ENCODE results near the gene ITPR1.
A peak's percentile ranks its signal among the peaks of the same experiment; 100 is the strongest.

Gene ITPR1

DNA sequence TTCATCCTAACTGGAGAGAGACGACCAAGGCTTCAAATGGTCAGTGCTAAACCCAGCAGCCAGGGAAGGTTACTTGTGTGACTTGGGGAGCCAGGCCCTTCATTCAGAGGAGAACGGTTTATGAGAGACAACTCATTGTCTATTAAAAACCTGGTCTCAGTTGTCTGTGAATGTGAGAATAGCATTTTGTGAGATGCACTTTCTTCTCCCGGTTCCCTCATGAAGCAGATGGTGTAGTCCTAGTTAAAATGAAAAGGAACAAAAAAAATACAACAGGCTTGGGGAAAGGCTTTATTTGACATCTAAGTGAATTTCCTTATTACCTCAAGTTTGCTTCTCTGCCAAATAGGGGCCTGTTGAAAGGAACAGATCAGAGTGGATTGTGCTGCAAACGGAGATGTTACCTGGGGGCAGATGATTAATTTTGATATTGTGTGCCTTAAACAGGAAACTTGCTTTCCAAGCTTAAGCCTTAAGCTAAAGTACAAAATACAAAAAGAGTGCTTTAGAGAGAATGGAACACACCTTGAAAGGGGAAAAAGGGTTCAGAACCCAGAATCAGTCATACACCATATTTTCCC lies 283.3 kb downstream of the ITPR1 start:
- peak overlapping the region in 18 of 21 experiments; percentile 18 to 81 (median 44) for H3K27ac ChIP-seq
- no peak overlapping the region for H3K4me3 ChIP-seq

DNA sequence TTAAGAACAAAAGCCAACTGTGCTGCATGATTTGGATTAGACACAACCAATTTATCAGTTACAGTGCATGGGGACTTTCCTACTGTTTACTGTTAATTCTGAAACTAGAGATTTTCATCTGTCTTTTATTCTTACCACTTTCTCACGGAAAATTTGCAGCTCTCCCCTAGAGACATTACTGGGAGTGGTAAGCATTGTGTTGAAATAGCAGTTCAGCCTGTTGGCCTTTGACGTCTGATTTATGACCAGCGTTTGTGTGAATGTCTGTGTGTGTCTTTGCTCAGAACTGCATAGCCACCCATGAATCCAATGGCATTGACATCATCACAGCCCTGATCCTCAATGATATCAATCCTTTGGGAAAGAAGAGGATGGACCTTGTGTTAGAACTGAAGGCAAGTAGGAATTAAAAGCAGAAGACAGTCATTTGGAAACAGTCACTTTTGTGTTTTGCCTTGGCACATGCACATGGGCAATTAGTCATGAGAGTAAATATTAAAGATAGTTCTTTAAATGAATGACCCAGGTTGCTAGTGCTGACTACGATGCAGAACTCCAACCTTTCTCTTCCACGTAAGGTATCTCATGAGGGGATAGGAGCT lies 283.9 kb downstream of the ITPR1 start:
- Histone ChIP-seq H3K4me3 (no peak overlapping the region), H3K27ac (peak overlapping the region in 18 of 21 experiments; percentile 18 to 81 (median 48))

DNA sequence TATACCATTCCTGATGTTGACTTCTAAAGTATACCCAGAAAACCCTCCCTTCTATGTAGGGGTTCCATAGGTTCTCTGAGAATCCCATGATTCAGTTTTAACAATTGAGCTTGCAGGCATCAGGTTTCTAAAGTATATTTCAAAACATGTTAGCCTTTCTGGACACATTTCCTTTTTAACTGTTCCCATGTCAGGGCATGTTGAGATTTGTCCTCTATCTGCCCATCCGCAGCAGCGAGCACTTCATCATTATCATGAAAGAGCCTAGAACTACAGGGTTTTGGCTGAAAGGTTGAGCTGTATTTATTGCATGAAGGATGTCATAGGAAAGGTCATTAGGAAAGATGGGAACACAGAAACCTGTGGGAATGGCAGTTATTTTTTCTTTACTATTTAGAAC lies 285.0 kb downstream of the ITPR1 start:
- peak overlapping the region in 9 of 21 experiments; percentile 2 to 81 (median 60) for H3K27ac ChIP-seq
- no peak overlapping the region for H3K4me3 ChIP-seq

DNA sequence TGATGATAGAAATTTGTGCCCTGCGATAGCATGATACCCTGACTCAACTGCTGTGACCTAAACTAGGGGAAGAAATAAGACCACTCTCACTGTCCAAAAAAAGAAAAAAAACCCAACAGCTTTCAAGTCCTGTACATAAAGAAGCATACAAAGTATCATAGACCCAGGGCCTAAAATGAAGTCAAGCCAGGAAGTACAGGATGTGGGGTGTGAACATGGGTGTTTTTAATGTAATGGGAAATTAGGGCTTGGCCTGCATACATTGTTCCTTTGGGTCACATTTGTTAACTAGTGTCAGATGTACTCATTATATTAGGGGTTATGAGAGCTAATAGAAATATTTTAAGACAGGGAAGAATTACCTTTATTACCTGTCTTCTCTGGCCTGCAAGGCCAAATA lies 285.6 kb downstream of the ITPR1 start:
- peak overlapping the region in 3 of 21 experiments; percentile 55 to 81 (median 73) for H3K27ac ChIP-seq
- H3K4me3 ChIP-seq = no peak overlapping the region

DNA sequence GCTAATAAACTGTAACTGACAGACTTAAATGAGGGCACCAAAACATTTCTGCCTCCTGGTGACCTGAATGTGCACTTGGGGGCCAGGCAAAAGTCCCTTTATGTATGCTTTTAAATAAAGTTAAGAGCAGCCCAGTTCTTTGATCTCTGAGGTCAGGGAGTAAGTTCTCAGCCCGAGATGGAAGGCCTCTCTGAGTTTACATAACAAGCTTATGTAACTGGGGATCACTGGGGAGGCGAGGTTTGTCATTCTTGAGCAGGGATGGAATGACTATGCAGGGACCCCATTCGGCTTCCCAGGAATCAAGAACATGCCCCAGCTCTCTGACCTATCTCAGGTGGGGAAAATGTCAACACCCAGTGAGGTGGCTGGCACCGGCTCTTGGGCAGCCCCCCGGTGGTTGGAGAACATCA lies 287.4 kb downstream of the ITPR1 start:
- Histone ChIP-seq H3K4me3 (no peak overlapping the region), H3K27ac (no peak overlapping the region)

DNA sequence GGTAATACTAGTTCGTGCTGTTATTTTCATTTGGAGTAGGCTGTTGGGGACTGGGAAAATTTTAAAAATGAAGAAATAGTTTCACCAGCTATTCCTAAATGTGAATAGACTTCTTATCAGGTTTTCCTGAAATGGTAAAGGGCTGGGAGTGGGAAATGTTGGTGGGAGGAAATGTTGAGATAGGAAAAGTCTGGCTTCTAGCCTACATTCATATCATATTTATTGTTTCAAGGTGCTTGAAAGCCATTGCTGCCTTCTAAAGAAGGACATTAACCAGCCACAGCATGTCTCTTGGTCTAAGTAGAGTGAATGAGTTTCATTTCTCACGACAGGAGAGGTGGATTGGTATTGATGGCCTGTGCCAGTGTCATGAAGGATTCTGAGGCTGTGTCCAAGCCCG lies 288.9 kb downstream of the ITPR1 start:
- H3K4me3 ChIP-seq = no peak overlapping the region
- H3K27ac ChIP-seq = peak overlapping the region in 2 of 21 experiments; percentile 7 to 50

DNA sequence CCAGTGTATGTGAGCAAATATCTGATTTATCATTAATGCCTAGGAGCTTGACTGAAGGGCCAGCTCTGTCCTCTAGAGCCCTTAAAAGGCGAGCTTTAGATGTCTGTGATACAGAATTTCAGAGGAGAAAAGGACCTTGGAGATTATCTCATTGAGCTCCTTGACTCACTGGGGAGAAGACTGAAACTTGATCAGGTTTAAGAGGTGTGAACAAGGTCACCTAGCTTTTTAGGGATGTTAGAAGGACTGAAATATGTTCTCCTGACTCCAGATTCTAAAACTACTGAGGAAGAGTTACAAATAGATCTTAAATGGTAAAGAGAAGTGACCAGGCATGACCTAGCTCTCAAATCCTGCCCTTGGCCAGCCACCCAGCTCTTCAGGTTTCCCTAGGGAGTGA lies 292.4 kb downstream of the ITPR1 start:
- peak overlapping the region in 7 of 21 experiments; percentile 15 to 58 (median 46) for H3K27ac ChIP-seq
- no peak overlapping the region for H3K4me3 ChIP-seq

DNA sequence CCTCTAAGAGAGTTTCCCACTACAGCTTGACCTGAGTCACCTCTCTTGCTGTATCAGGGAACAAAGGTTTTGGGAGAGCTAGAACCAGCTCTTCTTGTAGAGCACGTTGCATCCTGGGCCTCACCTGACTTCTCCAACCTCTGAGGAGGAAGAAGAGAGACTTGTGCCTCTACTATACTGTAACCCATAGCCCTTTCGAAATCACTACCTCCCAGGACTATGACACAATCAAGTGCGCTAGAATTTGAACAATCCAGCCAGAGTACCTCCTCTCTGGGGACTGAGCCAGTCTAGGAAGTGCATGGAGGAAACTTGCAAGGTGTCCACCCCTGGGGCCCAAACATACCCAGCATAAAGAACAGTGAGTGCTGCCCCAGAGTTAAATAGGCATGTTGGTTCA lies 293.3 kb downstream of the ITPR1 start:
- Histone ChIP-seq H3K27ac (peak overlapping the region in 5 of 21 experiments; percentile 26 to 58 (median 44)), H3K4me3 (no peak overlapping the region)

DNA sequence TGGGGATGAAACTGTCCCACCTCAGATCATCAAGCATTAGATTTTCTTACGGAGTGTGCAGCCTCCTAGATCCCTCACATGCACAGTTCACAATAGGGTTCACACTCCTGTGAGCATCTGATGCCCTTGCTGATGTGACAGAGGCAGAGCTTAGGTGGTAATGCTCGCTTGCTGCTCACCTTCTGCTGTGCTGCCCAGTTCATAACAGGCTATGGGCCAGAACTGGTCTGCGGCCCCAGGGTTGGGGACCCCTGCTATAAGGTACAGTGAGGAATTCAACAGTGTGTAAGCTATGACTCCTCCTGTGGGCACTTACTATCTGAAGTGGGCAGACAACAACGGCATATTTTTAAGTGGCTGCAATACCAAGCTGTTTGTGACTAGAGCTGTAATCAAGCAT lies 298.2 kb downstream of the ITPR1 start:
- H3K4me3 ChIP-seq = no peak overlapping the region
- H3K27ac ChIP-seq = no peak overlapping the region

DNA sequence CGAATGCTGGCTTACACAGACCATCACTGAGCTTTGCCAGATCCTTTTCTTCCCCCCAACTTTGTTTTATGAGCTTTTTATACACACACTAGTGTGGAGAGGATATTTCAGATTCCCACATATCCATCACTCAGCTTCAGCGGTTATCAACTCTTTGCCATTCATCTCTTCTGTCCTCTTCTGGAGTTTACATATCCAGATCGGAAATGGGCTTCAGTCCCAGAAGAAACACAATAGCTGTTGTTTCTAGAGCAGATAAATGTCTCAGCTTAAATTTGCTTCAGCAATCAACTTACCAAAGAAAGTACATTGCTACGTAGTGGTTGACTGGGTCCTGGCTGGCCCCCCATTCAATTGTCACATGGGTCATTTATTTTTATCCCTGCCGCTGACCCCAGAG lies 300.2 kb downstream of the ITPR1 start:
- Histone ChIP-seq H3K27ac (no peak overlapping the region), H3K4me3 (no peak overlapping the region)

DNA sequence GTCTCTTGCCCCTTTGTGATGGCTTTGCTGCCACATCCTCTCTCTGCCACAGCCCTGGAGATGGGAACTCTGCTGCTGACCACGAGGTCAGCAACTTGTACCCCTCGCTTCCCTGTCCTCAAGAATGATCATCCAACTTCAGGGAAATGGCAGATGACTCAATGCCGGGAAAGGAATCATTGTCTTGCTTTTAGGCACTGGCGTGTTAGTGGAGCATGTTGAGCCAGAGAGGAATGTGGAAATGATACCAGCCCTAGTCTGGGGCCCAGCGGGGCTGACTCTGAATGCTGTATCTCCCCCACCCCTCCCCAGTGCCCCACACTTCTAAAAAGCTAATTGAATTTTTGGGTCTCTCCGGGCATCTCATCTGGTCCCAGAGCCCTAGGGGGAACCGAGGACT lies 301.2 kb downstream of the ITPR1 start:
- Histone ChIP-seq H3K27ac (no peak overlapping the region), H3K4me3 (no peak overlapping the region)

DNA sequence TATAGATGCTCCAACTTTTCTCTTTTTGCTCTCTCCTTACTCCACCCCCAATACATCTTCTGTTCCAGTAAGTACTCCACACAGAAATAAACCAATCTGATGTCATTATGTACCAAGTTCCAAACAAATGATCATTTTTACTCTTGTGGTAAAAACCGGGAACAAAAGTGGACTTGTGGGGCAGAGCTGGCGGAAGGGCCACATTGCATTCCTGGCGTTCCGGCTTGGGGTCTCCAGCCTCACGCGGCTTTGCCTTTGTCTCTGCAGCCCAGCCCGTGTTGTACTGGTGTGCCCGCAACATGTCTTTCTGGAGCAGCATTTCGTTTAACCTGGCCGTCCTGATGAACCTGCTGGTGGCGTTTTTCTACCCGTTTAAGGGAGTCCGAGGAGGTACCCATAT lies 301.6 kb downstream of the ITPR1 start:
- H3K27ac ChIP-seq = no peak overlapping the region
- no peak overlapping the region for H3K4me3 ChIP-seq

DNA sequence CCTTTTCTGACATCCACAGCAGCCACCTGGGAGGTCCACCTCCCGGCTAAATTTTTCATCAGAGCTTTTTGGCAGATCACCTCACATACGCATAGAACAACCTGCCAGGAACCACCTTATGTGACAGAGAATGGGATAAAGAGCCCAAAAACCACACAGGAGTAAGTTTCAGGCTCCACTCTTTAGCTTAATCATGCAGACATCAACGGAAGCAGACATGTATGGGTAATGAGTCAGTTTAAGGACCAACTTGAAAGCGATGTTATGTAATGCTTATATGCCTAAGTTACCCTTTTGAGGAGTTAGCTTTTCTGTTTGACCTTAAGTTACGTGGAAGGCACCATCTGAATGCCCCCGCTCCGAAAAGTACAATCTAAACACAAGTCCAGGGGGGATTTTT lies 302.8 kb downstream of the ITPR1 start:
- H3K4me3 ChIP-seq = no peak overlapping the region
- H3K27ac ChIP-seq = no peak overlapping the region

DNA sequence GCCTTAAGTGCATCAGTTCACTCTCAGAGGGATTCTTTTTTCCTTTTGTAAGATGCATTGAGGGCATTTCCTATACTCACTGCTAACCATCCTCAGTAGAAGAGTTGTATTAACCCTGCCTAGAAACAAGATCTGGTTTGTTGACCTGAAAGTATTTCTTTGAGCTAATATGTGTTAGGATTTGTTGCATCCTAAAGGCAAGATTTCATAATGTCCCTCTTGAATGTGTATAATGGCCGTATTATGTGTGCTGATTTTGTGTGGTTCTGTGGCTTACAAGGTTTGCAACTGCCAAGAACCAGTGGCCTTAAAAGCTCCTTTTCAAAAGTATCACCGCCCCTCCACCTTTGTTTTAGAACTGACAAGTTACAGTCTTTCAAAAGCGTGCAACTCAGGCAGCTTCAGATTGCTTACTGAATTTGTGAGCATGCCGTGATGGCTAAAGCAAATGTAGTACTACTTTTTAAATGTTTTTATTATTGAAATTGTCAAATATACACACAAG lies 304.1 kb downstream of the ITPR1 start:
- H3K4me3 ChIP-seq = no peak overlapping the region
- H3K27ac ChIP-seq = no peak overlapping the region

DNA sequence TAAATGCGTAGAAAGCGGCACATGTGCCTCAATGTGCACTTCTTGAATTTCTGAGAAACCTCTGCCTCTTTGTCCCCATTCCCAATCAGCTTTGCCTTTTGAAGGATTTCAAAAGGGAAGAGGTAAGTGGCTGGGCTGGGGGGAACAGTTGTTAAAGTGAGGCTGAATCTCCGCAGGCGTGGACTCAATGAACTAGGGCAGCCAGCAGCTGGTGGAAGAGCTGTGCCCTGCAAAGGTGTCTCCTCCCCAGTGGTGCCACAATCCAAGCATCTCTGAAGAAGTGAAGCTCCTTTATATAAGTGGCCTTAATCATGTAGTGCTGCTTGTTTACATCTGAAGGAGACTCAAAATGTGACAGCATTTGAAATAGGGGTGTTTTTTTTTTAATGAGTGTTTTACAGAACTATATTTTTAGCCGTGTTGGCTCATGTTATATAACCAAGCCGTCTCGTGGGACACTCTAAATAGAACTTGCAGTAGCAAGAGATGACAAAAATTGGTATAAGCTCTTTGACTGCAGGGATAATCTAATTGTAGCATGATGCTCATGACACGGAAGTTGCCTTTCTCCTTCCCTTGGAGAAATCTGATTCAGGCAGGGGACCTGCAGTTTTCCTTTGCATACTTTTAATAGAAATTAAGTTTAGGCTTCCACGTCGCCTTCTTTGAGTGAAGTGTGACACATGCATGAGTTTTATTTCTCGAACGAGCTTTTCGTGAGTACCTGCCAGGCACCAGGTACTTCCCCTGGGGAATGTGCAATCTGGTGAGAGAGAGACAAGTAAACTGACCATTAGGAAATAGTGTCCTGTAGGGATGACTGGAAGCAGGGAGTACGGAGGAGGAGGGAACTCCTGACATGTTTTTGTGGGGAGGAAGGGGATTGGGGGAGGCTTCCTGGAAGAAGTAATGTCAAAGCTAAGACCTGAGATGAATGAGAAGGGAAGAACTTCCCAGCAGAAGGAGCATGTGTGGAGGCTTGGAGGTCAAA lies 306.4 kb downstream of the ITPR1 start:
- Histone ChIP-seq H3K27ac (no peak overlapping the region), H3K4me3 (no peak overlapping the region)

DNA sequence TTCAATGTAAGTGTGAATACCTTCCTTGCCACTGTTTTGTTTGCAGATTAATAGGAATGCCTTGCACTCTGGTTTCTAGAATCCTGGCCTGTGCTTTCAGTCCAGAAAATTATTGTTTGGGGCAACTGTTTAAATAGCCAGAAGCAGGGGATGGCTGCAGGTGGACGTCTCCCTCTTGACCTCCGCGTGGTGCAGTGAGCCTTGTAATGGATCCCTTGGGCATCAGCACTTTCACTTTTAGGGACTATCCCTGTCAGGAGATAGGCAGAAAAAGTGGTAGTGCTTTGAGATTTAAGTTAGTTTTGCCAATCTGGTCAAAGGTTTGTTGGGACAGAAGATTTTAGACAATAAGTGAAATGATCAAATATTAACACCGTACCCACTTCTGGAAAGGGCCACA lies 307.4 kb downstream of the ITPR1 start:
- Histone ChIP-seq H3K4me3 (no peak overlapping the region), H3K27ac (no peak overlapping the region)

DNA sequence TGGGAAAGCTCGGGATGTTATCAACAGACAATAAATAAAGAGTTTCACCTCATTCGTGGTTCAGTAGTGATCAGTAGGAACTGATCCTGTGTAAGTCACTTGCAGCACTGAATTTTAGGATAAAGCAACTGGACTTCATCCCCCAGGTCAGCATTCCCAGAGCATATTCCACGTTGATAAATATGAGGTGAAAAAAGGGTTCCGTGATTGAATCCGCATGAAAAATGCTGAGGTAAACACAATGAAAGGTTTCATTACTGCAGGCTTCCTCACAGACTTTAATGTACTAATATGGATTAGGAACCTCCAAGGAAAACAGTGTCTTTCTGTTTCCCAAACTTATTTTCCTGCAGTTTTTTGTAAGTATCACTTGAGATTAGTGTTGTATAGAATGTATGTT lies 308.7 kb downstream of the ITPR1 start:
- H3K27ac ChIP-seq = no peak overlapping the region
- H3K4me3 ChIP-seq = no peak overlapping the region

DNA sequence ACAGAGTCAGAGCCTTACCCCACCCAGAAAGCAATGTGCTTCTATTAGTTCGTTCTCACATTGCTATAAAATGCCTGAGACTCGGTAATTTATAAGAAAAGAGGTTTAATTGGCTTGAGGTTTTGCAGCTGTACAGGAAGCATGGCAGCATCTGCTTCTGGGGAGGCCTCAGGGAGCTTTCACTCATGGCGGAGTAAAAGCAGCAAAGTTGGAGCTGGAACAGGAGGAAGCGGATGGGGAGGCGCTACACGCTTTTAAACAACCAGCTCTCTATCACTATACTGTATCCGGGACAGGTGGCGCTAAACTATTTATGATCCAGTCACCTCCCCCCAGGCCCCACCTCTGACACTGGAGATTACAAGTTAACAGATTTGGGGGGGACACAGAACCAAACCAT lies 309.8 kb downstream of the ITPR1 start:
- no peak overlapping the region for H3K27ac ChIP-seq
- H3K4me3 ChIP-seq = no peak overlapping the region

DNA sequence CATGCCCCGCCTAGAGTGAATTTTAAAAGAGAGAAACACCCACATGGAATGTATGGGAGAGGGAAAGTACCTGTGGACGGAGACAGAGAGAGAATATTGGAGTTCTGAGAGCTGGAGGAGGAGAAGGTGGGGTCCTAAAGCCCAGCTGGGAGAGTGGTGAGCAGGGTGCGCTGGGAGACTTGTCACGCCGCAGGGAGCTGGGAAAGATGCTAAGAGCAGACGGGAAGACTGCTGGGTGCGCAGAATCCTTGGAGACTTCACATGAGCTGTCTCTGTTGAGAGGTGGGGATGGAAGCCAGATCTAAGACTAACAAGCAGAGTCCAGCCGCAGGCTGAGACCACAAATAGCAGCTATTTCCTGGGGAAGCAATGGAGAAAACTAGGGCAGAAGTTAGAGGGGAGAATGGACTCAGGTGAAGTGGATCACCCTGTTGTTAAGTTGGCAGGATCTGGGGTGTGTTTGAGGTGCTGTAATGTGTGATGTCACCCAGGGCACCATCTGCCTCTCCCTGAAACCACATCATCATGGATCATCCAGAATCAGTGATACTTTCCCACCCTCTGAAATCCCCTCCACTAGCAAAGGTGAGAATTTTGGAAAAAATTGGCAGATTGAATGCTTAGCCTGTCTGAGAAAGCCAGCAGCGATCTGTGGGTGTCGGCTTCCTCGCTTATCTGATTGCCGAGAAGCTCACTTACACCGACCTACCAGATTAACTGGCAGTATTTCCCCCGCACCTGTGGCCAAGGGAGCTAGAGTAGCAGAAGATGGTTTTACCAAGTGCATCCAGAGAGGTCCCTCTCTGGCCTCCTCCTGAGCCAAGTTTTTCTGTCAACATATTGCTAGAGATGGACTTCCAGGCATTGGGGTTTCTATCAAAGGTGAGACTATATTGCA lies 311.3 kb downstream of the ITPR1 start:
- peak overlapping the region in 4 of 21 experiments; percentile 14 to 55 (median 25) for H3K27ac ChIP-seq
- H3K4me3 ChIP-seq = no peak overlapping the region

DNA sequence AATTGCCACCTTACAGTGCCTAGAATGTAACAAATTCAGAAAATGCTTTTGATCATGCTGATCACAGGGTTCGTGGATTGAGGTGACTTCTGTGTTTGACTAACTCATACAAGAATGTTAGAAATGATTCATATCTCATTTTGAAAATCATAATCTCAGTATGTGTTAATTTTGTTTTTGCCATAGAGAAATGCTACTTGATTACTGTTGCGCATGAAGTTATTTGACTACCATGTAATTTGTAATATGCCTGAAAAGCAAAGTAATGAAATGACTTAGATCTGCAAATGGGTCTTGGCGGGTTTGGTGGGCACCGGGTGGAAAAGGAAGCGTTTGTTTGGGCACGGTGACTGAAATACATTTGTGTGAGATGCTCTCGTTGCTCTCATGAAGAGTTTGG lies 312.5 kb downstream of the ITPR1 start:
- H3K27ac ChIP-seq = no peak overlapping the region
- H3K4me3 ChIP-seq = no peak overlapping the region
